ENCODE data around the gene SLC35E2B. TPM values are rescaled to one million over a fixed set of nuclear protein-coding genes. Genes with fewer than 3 reads are reported as not detected.
"Not testable (repeated sequence)": the region's sequence is repeated elsewhere in the genome, so short reads cannot be mapped to it uniquely, and the experiment has no call there.

SLC35E2B gene
- total RNA-seq, 1 donor from 2014 or later: 42.8 TPM

DNA sequence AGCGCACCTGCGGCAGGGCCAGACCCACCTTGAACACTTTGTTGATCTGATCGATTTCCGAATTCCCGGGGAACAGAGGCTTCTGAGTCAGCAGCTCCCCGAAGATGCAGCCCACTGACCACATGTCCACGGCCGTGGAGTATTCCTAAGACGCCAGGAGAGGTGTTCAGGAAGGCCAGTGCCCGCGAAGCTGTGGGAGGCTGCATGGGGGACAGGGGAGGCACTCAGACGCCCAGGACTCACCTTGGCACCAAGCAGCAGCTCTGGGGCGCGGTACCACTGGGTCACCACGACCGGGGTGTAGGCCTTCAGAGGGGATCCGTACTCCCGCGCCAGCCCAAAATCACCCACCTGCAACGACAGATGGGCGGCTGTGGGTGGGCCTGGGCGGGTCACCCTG lies 11.2 kb upstream of the SLC35E2B start:
- no peak for DNase-seq (ENCODE audit: low spot score)

DNA sequence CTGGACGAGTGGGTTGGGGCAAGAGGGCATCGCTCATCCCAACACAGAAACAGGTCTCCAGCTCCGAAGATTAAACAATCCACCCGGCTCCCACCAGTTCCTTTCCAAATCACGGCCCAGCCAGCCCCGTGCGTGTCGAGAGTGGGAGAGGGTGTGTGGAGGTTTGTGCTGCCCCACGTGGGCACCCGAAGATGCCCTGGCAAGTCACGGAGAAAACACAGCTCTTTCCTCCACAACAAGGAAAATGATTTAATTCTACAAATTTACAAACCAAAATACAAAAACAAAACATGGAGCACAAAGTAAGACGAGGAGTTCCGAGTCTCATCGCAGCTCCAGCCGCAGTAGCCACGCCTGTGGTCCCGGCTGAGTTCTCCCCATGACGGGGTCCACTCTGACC lies 9.9 kb upstream of the SLC35E2B start:
- not testable (repeated sequence) for DNase-seq (ENCODE audit: low spot score)

DNA sequence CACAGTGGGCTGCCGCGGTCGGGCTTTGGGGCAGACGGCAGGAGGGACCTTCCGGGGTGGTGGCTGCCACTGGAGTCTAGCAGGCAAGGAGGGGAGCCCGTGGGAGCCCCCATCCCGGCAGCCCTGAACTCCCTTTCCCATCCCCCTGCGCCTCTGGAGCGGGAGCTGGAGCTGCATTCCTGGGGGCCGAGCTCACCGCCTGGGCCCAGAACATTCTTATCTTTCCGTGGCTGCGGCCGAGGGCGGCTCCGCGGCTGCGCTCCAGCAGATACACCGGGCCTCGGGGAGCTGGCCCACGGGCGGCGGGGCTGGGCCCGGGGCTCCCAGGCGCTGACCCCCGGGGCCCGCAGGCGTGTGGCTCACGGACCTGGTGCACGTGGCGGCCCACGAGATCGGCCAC lies 8.0 kb upstream of the SLC35E2B start:
- not testable (repeated sequence) for DNase-seq (ENCODE audit: low spot score)

DNA sequence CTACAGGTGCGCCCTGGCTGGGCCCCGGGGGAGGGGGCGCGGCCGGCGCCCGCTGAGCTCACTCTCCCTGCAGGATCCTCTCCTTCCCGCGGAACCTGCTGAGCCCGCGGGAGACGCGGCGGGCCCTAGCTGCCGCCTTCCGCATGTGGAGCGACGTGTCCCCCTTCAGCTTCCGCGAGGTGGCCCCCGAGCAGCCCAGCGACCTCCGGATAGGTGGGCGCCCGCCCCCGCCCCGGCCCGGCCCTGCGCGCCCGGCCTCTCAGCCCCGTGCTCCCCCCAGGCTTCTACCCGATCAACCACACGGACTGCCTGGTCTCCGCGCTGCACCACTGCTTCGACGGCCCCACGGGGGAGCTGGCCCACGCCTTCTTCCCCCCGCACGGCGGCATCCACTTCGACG lies 7.5 kb upstream of the SLC35E2B start:
- not testable (repeated sequence) for DNase-seq (ENCODE audit: low spot score)

- not testable (repeated sequence) for DNase-seq (ENCODE audit: low spot score)
Measured at GRCh38 chr1:1699061-1699460, 6.5 kb upstream of the SLC35E2B start.

- not testable (repeated sequence) for DNase-seq (ENCODE audit: low spot score)
Measured at GRCh38 chr1:1697358-1698183, 5.0 kb upstream of the SLC35E2B start.

GRCh38 chr1:1696431-1697357 lies 4.1 kb upstream of the SLC35E2B start:
- DNase-seq (ENCODE audit: low spot score): not testable (repeated sequence)

DNA sequence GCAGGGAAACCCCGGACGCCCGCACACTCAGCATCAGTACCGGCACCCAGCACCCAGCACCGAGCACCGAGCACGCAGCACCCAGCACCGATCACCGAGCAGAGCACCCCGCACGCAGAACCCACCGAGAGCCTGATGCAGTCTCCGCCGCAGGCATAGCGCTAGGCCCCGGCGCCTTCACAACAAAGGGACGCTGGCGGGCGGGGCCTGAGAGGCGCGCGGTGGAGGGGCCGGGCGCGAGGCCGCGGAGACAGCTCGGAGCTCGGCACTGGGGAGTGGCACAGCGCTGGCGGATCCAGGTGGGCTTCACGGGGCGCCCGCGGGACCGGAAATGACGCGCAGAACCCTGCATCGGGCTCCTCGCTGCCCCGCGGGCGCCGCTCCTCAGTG lies 276 bp downstream of the SLC35E2B start:
- not testable (repeated sequence) for DNase-seq (ENCODE audit: low spot score)

- not testable (repeated sequence) for DNase-seq (ENCODE audit: low spot score)
Measured at GRCh38 chr1:1691443-1691842, 1.2 kb downstream of the SLC35E2B start.

- not testable (repeated sequence) for DNase-seq (ENCODE audit: low spot score)
Measured at GRCh38 chr1:1689526-1689925, 3.1 kb downstream of the SLC35E2B start.

GRCh38 chr1:1687846-1688245 lies 4.7 kb downstream of the SLC35E2B start:
- DNase-seq (ENCODE audit: low spot score): no peak

- no peak for DNase-seq (ENCODE audit: low spot score)
Measured at GRCh38 chr1:1684031-1684681, 8.4 kb downstream of the SLC35E2B start.

- no peak for DNase-seq (ENCODE audit: low spot score)
Measured at GRCh38 chr1:1683104-1683905, 9.3 kb downstream of the SLC35E2B start.

GRCh38 chr1:1680912-1681273 lies 11.7 kb downstream of the SLC35E2B start:
- no peak for DNase-seq (ENCODE audit: low spot score)

GRCh38 chr1:1680031-1680911 lies 12.3 kb downstream of the SLC35E2B start:
- no peak for DNase-seq (ENCODE audit: low spot score)

GRCh38 chr1:1678581-1679380 lies 13.8 kb downstream of the SLC35E2B start:
- peak; percentile 38 for DNase-seq (ENCODE audit: low spot score)

GRCh38 chr1:1677718-1678580 lies 14.6 kb downstream of the SLC35E2B start:
- no peak for DNase-seq (ENCODE audit: low spot score)

DNA sequence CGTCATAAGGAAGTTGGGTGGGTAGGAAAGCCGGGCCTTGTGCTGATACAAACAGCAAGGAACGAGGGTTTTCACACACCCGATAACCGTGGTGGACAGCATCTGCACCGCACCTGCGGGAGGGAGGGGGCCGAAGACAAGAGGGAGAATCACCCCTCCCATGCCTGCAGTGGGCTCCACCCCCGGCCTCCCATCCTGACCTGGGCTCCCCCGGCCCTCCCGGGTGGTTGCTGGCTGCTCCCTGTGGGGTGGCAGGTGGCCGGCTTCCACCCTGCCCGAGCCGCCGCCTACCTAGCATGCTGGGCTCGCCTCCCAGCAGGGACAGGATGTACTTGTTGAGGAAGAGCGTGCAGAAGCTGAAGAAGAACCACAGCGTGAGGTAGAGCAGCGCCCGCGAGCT lies 16.5 kb downstream of the SLC35E2B start:
- DNase-seq (ENCODE audit: low spot score): not testable (repeated sequence)
